Mononuclear cell (primary cell): ENCODE measurements around the gene TMEM101. TPM values are rescaled to one million over a fixed set of nuclear protein-coding genes. Genes with fewer than 3 reads are reported as not detected.
A peak's percentile ranks its signal among the peaks of the same experiment; 100 is the strongest.
"Not testable (repeated sequence)": the region's sequence is repeated elsewhere in the genome, so short reads cannot be mapped to it uniquely, and the experiment has no call there.

Experiments
- H3K27me3 ChIP-seq: 2 replicates; pipeline ENCODE4 v1.6.0; 2011; ENCODE audit warnings: low read length, control low read depth; ENCODE audit not compliant: insufficient read depth
- H3K4me1 ChIP-seq: 2 replicates; pipeline ENCODE4 v1.5.1; 2011; ENCODE audit warnings: mild to moderate bottlenecking, low read length, control low read depth; ENCODE audit not compliant: insufficient read depth
- H3K4me3 ChIP-seq: 2 replicates; pipeline ENCODE4 v1.5.1; 2011; ENCODE audit warnings: mild to moderate bottlenecking, low read length, moderate library complexity
- H3K9me3 ChIP-seq: 2 replicates; pipeline ENCODE4 v1.5.1; 2011; ENCODE audit warnings: low read depth, mild to moderate bottlenecking, control low read depth, low read length
- total RNA-seq: library from RNA; depleted of rRNA; stranded (reverse); fragments of >200 nt; gene quantifications from one replicate; pipeline ENCODE4 v1.2.3, GENCODE V29; 2012

TMEM101 gene
- total RNA-seq, 1 donor: 21.0 TPM

GRCh38 chr17:44037471-44037870 is 22.7 kb upstream of the TMEM101 start:
- Histone ChIP-seq H3K9me3 (no peaks in the 10 kb centered on the region), H3K4me1 (peaks cover 5% of the 10 kb centered on the region), H3K4me3 (no peak overlapping the region), H3K27me3 (no peaks in the 10 kb centered on the region)

- not testable (repeated sequence) for H3K27me3 ChIP-seq, H3K4me1 ChIP-seq, H3K4me3 ChIP-seq, H3K9me3 ChIP-seq
These were observed 19.9 kb upstream of the TMEM101 start for GRCh38 chr17:44034688-44035087.

- H3K27me3 ChIP-seq: no peaks in the 10 kb centered on the region
- H3K9me3 ChIP-seq: no peaks in the 10 kb centered on the region
- H3K4me3 ChIP-seq: no peak overlapping the region
- H3K4me1 ChIP-seq: peaks cover 5% of the 10 kb centered on the region
These were observed 19.2 kb upstream of the TMEM101 start for GRCh38 chr17:44033861-44034408.

GRCh38 chr17:44030482-44030881 is 15.7 kb upstream of the TMEM101 start:
- no peaks in the 10 kb centered on the region for H3K27me3 ChIP-seq
- no peak overlapping the region for H3K4me3 ChIP-seq
- peaks cover 5% of the 10 kb centered on the region for H3K4me1 ChIP-seq
- H3K9me3 ChIP-seq: no peaks in the 10 kb centered on the region

GRCh38 chr17:44029736-44030135 is 15.0 kb upstream of the TMEM101 start:
- Histone ChIP-seq H3K27me3 (no peaks in the 10 kb centered on the region), H3K4me3 (no peak overlapping the region), H3K4me1 (peaks cover 5% of the 10 kb centered on the region), H3K9me3 (no peaks in the 10 kb centered on the region)

- Histone ChIP-seq H3K4me1 (no peaks in the 10 kb centered on the region), H3K27me3 (no peaks in the 10 kb centered on the region), H3K4me3 (no peak overlapping the region), H3K9me3 (no peaks in the 10 kb centered on the region)
These were observed 10.1 kb upstream of the TMEM101 start for GRCh38 chr17:44024853-44025252.

GRCh38 chr17:44024271-44024663 is 9.5 kb upstream of the TMEM101 start:
- Histone ChIP-seq H3K4me1 (no peaks in the 10 kb centered on the region), H3K4me3 (no peak overlapping the region), H3K27me3 (no peaks in the 10 kb centered on the region), H3K9me3 (no peaks in the 10 kb centered on the region)

- no peaks in the 10 kb centered on the region for H3K4me1 ChIP-seq
- H3K4me3 ChIP-seq: no peak overlapping the region
- no peaks in the 10 kb centered on the region for H3K27me3 ChIP-seq
- H3K9me3 ChIP-seq: no peaks in the 10 kb centered on the region
These were observed 8.9 kb upstream of the TMEM101 start for GRCh38 chr17:44023545-44024270.

- H3K4me1 ChIP-seq: no peaks in the 10 kb centered on the region
- H3K4me3 ChIP-seq: no peak overlapping the region
- H3K9me3 ChIP-seq: no peaks in the 10 kb centered on the region
- no peaks in the 10 kb centered on the region for H3K27me3 ChIP-seq
These were observed 7.5 kb upstream of the TMEM101 start for GRCh38 chr17:44022246-44022645.

- not testable (repeated sequence) for H3K9me3 ChIP-seq, H3K27me3 ChIP-seq, H3K4me3 ChIP-seq, H3K4me1 ChIP-seq
These were observed 6.5 kb upstream of the TMEM101 start for GRCh38 chr17:44021227-44021626.

- Histone ChIP-seq H3K27me3 (no peaks in the 10 kb centered on the region), H3K4me3 (peak overlapping the region; percentile 63), H3K9me3 (no peaks in the 10 kb centered on the region), H3K4me1 (peaks cover 16% of the 10 kb centered on the region)
These were observed 678 bp downstream of the TMEM101 start for GRCh38 chr17:44014133-44014436.

GRCh38 chr17:44012874-44013273 is 1.9 kb downstream of the TMEM101 start:
- Histone ChIP-seq H3K9me3 (no peaks in the 10 kb centered on the region), H3K4me1 (peaks cover 26% of the 10 kb centered on the region), H3K4me3 (no peak overlapping the region), H3K27me3 (no peaks in the 10 kb centered on the region)

GRCh38 chr17:44012391-44012790 is 2.4 kb downstream of the TMEM101 start:
- no peaks in the 10 kb centered on the region for H3K27me3 ChIP-seq
- H3K9me3 ChIP-seq: no peaks in the 10 kb centered on the region
- H3K4me3 ChIP-seq: no peak overlapping the region
- peaks cover 31% of the 10 kb centered on the region for H3K4me1 ChIP-seq

- H3K27me3 ChIP-seq: no peaks in the 10 kb centered on the region
- H3K4me3 ChIP-seq: no peak overlapping the region
- H3K4me1 ChIP-seq: peaks cover 35% of the 10 kb centered on the region
- no peaks in the 10 kb centered on the region for H3K9me3 ChIP-seq
These were observed 2.9 kb downstream of the TMEM101 start for GRCh38 chr17:44011876-44012275.

GRCh38 chr17:44010966-44011647 is 3.7 kb downstream of the TMEM101 start:
- H3K9me3 ChIP-seq: no peaks in the 10 kb centered on the region
- H3K4me3 ChIP-seq: no peak overlapping the region
- H3K4me1 ChIP-seq: peaks cover 40% of the 10 kb centered on the region
- no peaks in the 10 kb centered on the region for H3K27me3 ChIP-seq
